ENCODE data around the gene CYP3A4. TPM values are rescaled to one million over a fixed set of nuclear protein-coding genes. Genes with fewer than 3 reads are reported as not detected.

Gene CYP3A4
- total and polyA plus RNA-seq, 2 of the 13 experiments (the other 11 are each of a cell fraction or from before 2014, with no cell fraction given): 0.11 to 0.24 TPM

DNA sequence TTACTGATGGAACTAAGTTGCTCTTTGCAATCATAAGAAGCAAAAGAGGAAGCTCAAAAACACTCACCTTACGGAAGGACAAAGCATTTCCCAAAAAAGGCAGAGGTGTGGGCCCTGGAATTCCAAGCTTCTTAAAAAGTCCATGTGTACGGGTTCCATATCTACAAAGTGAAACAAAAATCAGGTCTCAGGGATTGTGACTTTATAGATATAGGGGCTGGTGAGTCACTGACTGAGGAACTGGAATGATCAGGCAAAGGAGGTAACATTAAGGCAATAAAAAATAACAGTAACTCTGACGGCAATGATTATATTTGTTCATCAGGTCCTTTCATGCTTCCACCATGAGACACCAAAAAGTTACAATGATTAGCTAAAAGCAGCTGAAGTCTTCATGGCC lies 53.0 kb downstream of the CYP3A4 start (continued):
- TF ChIP-seq, protein P1, sequence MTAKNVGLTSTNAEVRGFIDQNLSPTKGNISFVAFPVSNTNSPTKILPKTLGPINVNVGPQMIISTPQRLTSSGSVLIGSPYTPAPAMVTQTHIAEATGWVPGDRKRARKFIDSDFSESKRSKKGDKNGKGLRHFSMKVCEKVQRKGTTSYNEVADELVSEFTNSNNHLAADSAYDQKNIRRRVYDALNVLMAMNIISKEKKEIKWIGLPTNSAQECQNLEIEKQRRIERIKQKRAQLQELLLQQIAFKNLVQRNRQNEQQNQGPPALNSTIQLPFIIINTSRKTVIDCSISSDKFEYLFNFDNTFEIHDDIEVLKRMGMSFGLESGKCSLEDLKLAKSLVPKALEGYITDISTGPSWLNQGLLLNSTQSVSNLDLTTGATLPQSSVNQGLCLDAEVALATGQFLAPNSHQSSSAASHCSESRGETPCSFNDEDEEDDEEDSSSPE (CRISPR knock-in tag; IDR thresholded peaks at IDR 0.05): no peak

DNA sequence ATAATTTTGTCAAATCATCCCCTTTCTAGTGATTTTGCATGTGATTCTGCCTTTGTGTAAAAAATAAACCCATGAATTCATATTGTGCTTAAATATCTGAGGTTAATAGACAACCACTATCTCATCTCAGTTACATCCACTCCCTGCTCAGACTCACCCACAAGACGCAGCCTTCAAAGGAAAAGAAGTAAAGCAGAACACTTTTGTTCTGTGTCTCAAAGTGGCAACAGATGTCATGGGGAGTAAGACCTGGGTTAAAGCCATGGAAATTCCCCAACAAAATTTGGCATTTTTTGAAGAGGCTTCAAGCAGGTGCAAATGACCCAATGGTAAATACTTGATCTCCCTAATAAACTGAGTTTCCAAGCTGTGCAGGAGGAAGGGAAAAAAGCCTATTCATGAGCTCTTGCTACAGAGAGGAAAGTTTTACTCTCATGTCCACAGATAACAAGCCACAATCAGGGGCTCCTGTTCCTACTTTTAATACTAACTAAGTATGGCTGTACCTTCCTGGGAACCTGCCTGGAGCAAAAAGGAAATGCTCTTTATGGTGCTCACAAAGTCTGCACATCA lies 53.7 kb downstream of the CYP3A4 start:
- DNase-seq (ENCODE audit: low spot score): peak; percentile 6
- no peaks in the 10 kb centered on the region for H3K27me3 ChIP-seq (ENCODE audit: control insufficient read depth in 1 of 2, insufficient read depth in 2 of 2, low read length in 2 of 2)

DNA sequence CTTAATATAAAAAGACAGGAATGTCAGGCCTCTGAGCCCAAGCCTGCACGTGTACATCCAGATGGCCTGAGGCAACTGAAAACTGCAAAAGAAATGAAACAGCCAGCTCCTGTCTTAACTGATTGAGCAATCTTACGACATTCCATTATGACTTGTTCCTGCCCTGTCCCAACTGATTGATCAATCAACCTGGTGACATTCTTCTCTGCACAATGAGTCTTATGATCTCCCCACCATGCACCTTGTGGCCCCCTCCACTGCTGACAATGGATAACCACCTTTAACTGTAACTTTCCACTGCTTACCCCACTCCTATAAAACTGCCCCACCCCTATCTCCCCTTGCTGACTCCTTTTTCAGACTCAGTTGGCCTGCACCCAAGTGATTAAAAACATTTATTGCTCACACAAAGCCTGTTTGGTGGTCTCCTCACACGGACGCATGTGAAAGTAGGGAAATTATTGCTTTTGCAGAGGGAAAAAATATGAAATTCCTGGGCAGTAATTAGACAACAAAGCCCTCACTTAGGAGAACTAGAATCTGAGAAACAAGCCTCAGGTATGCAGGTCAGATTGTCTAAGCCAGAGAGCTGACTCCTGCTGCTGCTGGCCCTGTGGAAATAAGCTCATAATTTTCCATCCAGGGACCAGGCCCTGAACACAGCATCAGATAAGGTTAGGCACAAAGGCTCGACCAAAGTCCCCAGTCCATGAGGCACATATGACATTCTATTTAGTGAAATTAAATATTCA lies 54.3 kb downstream of the CYP3A4 start:
- DNase-seq (ENCODE audit: low spot score) (peak; percentile 94), FAIRE-seq (peak; percentile 78), ATAC-seq (peak; percentile 83)
- CTCF ChIA-PET (ENCODE audit: low intra/inter-chr PET ratio, low total read pairs): no interaction called here
- no peaks in the 10 kb centered on the region for H3K36me3 ChIP-seq (replicated peaks in 1 of 2; ENCODE audit: control insufficient read depth in 1 of 2, insufficient read depth in 2 of 2, low read length in 2 of 2)
- 28% methylated on average over 5 of the region's 5 CpGs for WGBS (ENCODE audit: low lambda C conversion rate)
- POLR2A ChIA-PET: interaction anchor here (0.6 to 4.5 kb wide), 6 partner anchors 9 to 190 kb away, joined by 3 to 26 read pairs (median 6); partner anchors contain the start of gene TRIM4
- no peaks in the 10 kb centered on the region for H4K20me1 ChIP-seq (ENCODE audit: insufficient read depth, low read length)
- H2AFZ ChIP-seq (ENCODE audit: low read length): no peak overlapping the region
- BruUV-seq (replicated peaks): no TSS peak
- peak overlapping the region; percentile 36 for H3K4me2 ChIP-seq (ENCODE audit: low read depth, low read length)
- H3K9me3 ChIP-seq (ENCODE audit: low read length): no peaks in the 10 kb centered on the region
- in situ Hi-C loops (cut with HindIII; ENCODE audit: extremely low pct_ligation_motif_present, low pct_unique_long_range_greater_than_20kb) (no loop called here), intact Hi-C loops (cut with micrococcal nuclease; ENCODE audit: unreplicated experiment) (loop anchor here (1.0 to 5.0 kb wide), 2 partner anchors 35 to 97 kb away; no protein-coding TSS in a partner anchor)
- no peak overlapping the region for H3K4me3 ChIP-seq (replicated peaks in 1 of 3; ENCODE audit: insufficient read depth in 1 of 3, low read depth in 2 of 3, low read length in 3 of 3)
- H3K27me3 ChIP-seq (ENCODE audit: control insufficient read depth in 1 of 2, insufficient read depth in 2 of 2, low read length in 2 of 2): no peaks in the 10 kb centered on the region
- H3K79me2 ChIP-seq (ENCODE audit: insufficient read depth, low read length): no peaks in the 10 kb centered on the region
- H3K27ac ChIP-seq (ENCODE audit: extremely low read length, insufficient read depth, low read length): peak overlapping the region; percentile 91
- H3K4me1 ChIP-seq (ENCODE audit: insufficient read depth, low read length): peaks cover 65% of the 10 kb centered on the region
- H3K9ac ChIP-seq (ENCODE audit: insufficient read depth, low read depth, low read length): peak overlapping the region; percentile 55
- TF ChIP-seq ZNF10 (CRISPR knock-in tag; IDR thresholded peaks at IDR 0.05; ENCODE audit: borderline replicate concordance, low read depth) (no peak), HOXA3 (CRISPR knock-in tag; IDR thresholded peaks at IDR 0.05) (peak; percentile 57; the same call in 1 of the 2 replicates), TCF7 (IDR thresholded peaks at IDR 0.05; ENCODE audit: low read depth) (peak; percentile 12; the same call in 1 of the 2 replicates), ZNF614 (CRISPR knock-in tag; IDR thresholded peaks at IDR 0.05; ENCODE audit: borderline replicate concordance) (peak; percentile 25; the same call in 1 of the 2 replicates), SAP130 (CRISPR knock-in tag; IDR thresholded peaks at IDR 0.05; ENCODE audit: low read depth) (peak; percentile 60), ZFP1 (CRISPR knock-in tag; IDR thresholded peaks at IDR 0.05) (0 out of 2 replicates have a peak, but pooled peaks have one; percentile 33), CBFB (CRISPR knock-in tag; IDR thresholded peaks at IDR 0.05) (peak; percentile 31; the same call in 1 of the 2 replicates)
- TF ChIP-seq, protein P2, sequence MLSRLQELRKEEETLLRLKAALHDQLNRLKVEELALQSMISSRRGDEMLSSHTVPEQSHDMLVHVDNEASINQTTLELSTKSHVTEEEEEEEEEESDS (CRISPR knock-in tag; IDR thresholded peaks at IDR 0.05; ENCODE audit: borderline replicate concordance): no peak
- TF ChIP-seq, protein P3, sequence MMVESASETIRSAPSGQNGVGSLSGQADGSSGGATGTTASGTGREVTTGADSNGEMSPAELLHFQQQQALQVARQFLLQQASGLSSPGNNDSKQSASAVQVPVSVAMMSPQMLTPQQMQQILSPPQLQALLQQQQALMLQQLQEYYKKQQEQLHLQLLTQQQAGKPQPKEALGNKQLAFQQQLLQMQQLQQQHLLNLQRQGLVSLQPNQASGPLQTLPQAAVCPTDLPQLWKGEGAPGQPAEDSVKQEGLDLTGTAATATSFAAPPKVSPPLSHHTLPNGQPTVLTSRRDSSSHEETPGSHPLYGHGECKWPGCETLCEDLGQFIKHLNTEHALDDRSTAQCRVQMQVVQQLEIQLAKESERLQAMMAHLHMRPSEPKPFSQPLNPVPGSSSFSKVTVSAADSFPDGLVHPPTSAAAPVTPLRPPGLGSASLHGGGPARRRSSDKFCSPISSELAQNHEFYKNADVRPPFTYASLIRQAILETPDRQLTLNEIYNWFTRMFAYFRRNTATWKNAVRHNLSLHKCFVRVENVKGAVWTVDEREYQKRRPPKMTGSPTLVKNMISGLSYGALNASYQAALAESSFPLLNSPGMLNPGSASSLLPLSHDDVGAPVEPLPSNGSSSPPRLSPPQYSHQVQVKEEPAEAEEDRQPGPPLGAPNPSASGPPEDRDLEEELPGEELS (CRISPR knock-in tag; IDR thresholded peaks at IDR 0.05): 0 out of 2 replicates have a peak, but pooled peaks have one; percentile 23

More for the DNA sequence above, 53.7 kb downstream of the CYP3A4 start:
- TF ChIP-seq ZNF7 (CRISPR knock-in tag; IDR thresholded peaks at IDR 0.05): 0 out of 2 replicates have a peak, but pooled peaks have one; percentile 18
- no peak for TF ChIP-seq ZNF724P (CRISPR knock-in tag; IDR thresholded peaks at IDR 0.05; ENCODE audit: borderline replicate concordance)
- no peak overlapping the region for H3K9ac ChIP-seq (ENCODE audit: insufficient read depth, low read depth, low read length)
- no peaks in the 10 kb centered on the region for H4K20me1 ChIP-seq (ENCODE audit: insufficient read depth, low read length)
- WGBS (ENCODE audit: low lambda C conversion rate): 92% methylated on average over 1 of the region's 1 CpG
- intact Hi-C loops (cut with micrococcal nuclease; ENCODE audit: unreplicated experiment): loop anchor here (5.0 kb wide), 1 partner anchor 98 kb away; no protein-coding TSS in a partner anchor
- peaks cover 71% of the 10 kb centered on the region for H3K4me1 ChIP-seq (ENCODE audit: insufficient read depth, low read length)
- H2AFZ ChIP-seq (ENCODE audit: low read length): no peak overlapping the region
- H3K36me3 ChIP-seq (replicated peaks in 1 of 2; ENCODE audit: control insufficient read depth in 1 of 2, insufficient read depth in 2 of 2, low read length in 2 of 2): no peaks in the 10 kb centered on the region
- ATAC-seq (peak; percentile 16), FAIRE-seq (no peak)
- H3K4me2 ChIP-seq (ENCODE audit: low read depth, low read length): no peak overlapping the region
- POLR2A ChIA-PET: interaction anchor here (2.1 to 4.5 kb wide), 3 partner anchors 10 to 37 kb away, joined by 7 to 26 read pairs (median 16); no protein-coding TSS in a partner anchor
- H3K79me2 ChIP-seq (ENCODE audit: insufficient read depth, low read length): no peaks in the 10 kb centered on the region
- BruUV-seq (replicated peaks): TSS peak; percentile 46
- in situ Hi-C loops (cut with HindIII; ENCODE audit: extremely low pct_ligation_motif_present, low pct_unique_long_range_greater_than_20kb): no loop called here
- CTCF ChIA-PET (ENCODE audit: low intra/inter-chr PET ratio, low total read pairs): no interaction called here
- H3K9me3 ChIP-seq (ENCODE audit: low read length): no peaks in the 10 kb centered on the region
- peak overlapping the region; percentile 91 for H3K27ac ChIP-seq (ENCODE audit: extremely low read length, insufficient read depth, low read length)
- no peak overlapping the region for H3K4me3 ChIP-seq (replicated peaks in 1 of 3; ENCODE audit: insufficient read depth in 1 of 3, low read depth in 2 of 3, low read length in 3 of 3)

Data from HepG2 (cell line).